DMS53 treated with DMSO at 0.1 percent for 48 hours (cell line): ENCODE results near the gene PYGO2.

Source experiments
- DNase-seq: peaks from one replicate; lab custom pipeline; 2025; ENCODE audit not compliant: unreplicated experiment; lab: John Stamatoyannopoulos, UW

PYGO2 gene

DNA sequence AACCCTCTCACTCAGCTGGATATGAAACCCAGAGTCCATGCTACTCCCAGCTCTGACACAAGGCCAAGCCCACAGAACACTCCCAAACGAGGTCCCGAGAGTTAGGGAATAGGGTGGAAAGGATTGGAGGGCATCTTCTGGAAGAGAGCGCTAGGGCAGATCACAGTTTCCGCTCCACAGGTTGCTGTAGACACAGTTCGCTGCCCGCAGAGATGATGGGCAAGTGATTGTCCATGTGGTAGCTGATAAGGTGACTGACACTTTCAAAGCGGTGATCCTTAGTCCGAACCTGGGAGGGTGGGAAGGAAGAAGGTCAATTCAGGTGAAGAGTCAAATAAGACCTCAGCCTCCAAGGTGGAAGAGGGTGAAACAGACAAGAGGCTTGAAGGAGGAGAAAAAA lies 2.1 kb upstream of the PYGO2 start:
- DNase-seq = no peak

- no peak for DNase-seq
These were observed 1.3 kb upstream of the PYGO2 start for GRCh38 chr1:154962795-154963330.

- peak; percentile 7 for DNase-seq
These were observed 671 bp upstream of the PYGO2 start for GRCh38 chr1:154962156-154962749.

GRCh38 chr1:154960446-154961136 lies 991 bp downstream of the PYGO2 start:
- DNase-seq = peak; percentile 11

DNA sequence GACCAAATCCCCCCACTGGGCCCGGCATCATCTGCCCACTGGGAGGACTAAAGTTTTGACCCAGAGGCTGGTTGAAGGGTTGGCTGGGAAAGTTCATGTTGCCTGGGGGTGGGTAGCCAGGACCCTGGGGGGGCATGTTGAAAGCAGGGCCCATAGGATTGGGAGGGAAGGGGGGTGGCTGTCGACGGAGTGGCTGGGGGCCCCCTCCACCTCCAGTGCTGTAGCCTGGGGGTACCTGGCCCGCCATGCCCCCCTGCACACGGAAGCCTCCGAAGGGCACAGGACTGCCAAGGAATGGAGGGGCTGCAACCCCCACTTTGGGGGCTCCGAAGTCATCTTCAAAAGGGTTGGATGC lies 2.2 kb downstream of the PYGO2 start:
- no peak for DNase-seq

DNA sequence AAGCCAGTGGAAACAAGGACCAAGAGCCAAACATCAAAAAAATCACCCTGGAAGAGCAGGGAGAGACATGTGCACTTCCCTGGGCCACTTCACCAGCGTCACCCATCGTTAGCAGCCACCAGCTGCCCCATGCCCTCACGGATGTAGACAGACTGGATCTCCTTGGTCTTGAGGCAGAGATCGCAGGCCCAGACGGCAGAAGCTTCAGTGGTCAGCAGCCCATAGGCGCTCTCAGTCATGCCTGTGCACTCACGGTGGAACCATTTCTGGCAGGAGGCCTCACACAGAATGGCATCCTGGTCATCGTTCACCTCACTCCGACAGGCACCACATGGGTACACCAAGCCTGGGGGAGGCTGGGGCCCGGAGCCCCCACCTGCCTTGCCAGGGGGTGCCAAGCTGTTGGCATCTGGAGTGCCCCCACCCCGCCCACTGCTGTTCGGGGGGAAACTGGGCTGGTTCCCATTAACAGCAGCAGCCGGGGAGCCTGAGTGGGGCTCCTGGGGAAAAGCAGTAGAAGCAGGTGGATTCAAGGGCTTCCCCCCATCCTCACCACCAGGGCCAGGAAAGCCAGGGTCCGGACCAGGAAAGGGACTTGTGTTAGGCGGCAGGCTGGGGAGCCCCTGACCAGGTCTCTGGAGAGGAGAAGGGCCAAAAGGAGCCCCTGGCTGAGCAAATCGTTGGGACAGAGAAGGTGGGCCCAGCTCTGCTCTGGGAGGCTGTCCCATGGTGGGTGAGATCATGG lies 2.7 kb downstream of the PYGO2 start:
- DNase-seq = no peak

DNA sequence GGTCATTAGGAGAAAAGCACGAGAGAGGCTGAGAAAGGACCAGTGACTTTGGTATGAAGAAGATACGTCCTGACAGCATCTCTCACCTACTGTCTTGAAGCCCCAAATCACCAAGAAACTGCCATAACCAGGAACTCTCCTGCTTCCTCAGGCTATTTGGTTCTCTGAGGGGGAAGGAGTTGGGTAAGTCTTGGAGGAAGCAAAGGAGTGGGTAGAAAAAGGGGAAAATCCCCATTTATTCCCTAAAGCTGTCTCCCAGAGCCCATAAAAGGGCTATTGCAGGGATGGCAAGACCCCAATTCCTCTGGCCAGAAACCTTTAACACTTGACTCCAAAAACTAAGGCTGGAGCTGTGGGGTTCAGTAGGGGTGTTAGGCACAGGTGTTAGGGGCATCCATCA lies 3.5 kb downstream of the PYGO2 start:
- no peak for DNase-seq

GRCh38 chr1:154957091-154957657 lies 4.4 kb downstream of the PYGO2 start:
- DNase-seq = no peak

DNA sequence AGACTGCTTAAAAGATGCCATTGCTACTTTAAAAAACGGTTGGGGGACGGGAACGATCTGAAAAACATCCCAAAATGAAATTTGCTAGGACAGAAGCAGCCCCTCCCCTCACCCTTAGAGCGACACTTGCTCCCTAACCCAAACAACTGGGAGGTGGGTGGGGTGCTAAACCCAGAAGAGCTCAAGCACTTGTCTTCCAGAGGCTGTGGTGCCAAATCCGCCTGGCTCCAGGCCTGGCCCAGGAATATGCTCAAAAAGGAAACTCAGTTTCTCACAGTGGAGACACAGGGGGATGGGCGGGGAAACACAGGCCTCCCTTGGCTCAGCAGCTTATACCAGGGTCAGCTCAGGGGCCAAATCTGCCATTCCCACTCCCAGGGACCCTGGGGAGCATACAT lies 5.0 kb downstream of the PYGO2 start:
- no peak for DNase-seq

GRCh38 chr1:154955718-154956543 lies 5.7 kb downstream of the PYGO2 start, which contains the start of gene PBXIP1:
Gene PBXIP1 (minus strand): TSS chr1:154956099. CDS start chr1:154953721, 2,378 bp downstream.
- DNase-seq = peak; percentile 89

- peak; percentile 84 for DNase-seq
These were observed 6.4 kb downstream of the PYGO2 start for GRCh38 chr1:154955039-154955717.

DNA sequence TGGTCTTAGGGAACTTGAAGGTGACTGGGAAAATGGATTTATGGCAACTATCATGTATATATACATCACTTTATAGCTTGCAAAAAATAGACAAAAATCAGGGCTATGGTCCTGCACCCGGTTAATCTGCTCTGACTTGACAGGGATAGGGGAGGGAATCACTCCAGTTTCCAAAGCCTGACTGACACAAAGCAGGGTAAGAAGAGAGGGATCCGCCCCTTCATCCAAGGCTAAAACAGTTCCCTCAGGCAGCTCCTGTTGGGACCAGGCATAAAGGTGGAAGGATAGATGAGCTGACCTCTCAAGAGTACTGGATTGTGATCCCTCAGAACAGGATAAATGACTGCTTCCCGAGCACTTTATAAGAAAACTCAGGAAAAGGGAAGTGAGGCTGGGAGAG lies 7.0 kb downstream of the PYGO2 start:
- no peak for DNase-seq

GRCh38 chr1:154953611-154954038 lies 8.0 kb downstream of the PYGO2 start:
- no peak for DNase-seq

DNA sequence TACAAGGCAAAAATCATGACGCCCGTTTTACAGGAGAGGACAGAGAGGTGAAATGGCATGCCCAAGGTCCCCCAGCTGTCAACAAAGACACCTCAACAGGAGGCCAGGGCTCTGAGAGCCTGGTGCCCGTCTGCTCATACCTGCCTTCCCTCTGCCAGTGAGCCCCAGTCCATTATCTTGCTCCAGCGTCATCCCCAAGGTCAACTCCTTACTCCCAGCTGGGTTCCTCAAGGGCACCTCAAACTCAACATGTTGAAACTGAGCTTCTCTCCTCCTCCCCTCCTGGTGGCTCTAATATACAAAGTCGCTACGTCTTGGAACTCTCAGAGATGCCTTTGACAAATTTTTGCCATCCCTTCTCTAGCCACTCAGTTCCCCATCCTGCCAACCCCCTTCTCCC lies 8.9 kb downstream of the PYGO2 start:
- DNase-seq = no peak

- DNase-seq = no peak
These were observed 9.5 kb downstream of the PYGO2 start for GRCh38 chr1:154951901-154952657.

DNA sequence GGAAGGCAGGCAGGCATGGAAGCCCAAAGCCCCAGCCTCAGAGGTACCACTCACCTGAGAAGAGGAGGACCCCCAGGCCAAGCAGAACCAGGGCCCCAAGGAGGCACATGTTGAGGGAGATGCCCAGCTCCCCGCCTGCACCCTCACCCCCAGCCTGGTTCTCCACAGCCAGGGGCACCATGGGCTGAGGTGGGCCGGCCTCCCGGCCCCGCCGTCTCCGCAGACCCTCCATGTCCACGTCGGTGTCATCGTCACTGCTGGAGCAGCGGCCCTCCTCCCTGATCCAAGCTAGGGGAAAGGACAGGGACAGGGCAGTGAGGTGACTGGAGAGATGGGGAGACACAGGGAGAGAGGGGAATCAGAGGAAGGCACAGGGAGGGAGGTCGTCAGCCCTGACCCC lies 13.5 kb downstream of the PYGO2 start:
- DNase-seq = no peak

GRCh38 chr1:154945962-154946850 lies 15.4 kb downstream of the PYGO2 start:
- no peak for DNase-seq

DNA sequence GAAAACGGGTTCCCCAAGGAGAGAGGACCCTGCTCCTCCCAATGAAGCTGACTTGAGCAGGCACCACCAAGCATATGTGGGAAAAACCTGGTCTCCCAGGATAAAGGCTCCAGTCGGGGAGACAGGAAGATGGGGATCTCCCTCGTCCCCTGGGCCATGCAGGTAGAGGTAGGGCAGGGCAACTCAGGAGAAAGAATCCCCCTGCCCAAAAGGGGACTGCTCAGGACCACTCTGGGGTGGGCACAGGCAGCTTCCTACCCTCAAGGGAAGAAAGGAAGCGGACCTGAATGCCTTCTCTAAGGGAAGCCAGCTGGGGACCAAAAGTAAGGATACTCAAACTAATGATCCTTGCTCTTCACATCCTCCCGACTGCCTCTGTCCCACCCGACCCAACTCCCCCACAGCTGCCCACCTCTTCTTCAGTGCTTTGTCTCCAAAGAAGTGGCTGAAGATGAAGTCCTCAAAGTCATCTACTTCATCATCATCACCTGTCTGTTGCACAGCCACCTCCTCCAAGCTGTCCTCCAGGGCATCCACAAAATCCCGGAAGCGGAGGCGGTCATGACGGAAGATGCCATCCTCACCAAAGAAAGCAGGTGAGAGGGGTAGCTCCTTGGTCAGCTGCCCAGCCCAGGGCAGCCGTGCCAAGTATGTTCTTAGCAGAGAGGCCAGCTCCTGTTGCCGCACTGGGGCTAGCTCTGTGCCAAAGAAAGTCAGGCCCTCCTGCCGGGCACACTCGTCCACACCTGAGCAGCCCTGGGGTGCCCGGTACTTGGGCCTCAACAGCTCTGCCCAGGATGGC lies 16.2 kb downstream of the PYGO2 start:
- no peak for DNase-seq
